Ovary (tissue), 3 donors: ENCODE data around the gene HAND1.

Source experiments
- CTCF ChIP-seq, 3 donors: fragments of 450-650 bp in 2 of 3; fragments of 200-600 bp in 1 of 3; IDR thresholded peaks; one replicate each; pipeline versions ENCODE4 v1.5.1 to v1.8.0; 2016 to 2022; ENCODE audit warnings: antibody characterized with exemption in 3 of 3, mild to moderate bottlenecking in 1 of 3
- POLR2A ChIP-seq: fragments of 450-650 bp; IDR thresholded peaks from one replicate; pipeline ENCODE4 v1.6.1; 2017; ENCODE audit warnings: antibody characterized with exemption, mild to moderate bottlenecking, moderate library complexity
- donor health status: DM: no; HTN: no; CAD: no.

DNA sequence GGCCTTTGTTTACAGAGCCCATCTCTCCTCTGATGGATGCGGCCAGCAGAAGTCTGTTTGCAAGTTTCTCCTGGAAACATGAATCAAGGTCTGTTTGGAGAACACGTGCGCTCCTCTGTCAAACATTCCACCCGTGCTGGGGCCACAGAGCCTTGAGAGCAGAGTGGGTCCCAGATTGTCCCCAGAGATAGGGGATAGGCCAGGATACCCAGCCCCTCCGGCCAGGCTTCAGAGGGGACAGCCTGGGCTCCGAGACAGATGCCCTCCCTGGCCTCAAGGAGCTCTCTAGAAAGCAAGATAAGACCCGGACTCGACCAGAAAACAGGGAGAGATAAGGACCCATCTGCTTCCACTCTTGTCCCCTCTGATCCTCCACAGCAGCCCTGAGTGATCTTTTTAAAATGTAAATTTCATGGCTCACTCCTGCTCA, 40.4 kb upstream of the HAND1 start:
- TF ChIP-seq CTCF (IDR thresholded peaks at IDR 0.05) (no peak), POLR2A (no peak)
